GM21515 (cell line): ENCODE results near the gene EEF2.

Experiments
- ATAC-seq: cut with Tn5 transposase; IDR thresholded peaks from one replicate; pipeline ENCODE4 v1.9.1; 2021; ENCODE audit not compliant: unreplicated experiment

Gene EEF2

GRCh38 chr19:3986260-3987041 is 1.2 kb upstream of the EEF2 start:
- ATAC-seq = no peak

GRCh38 chr19:3985643-3986259 is 488 bp upstream of the EEF2 start:
- ATAC-seq = no peak

- no peak for ATAC-seq
These were observed 717 bp downstream of the EEF2 start for GRCh38 chr19:3984584-3984907.

- ATAC-seq = no peak
These were observed 1.2 kb downstream of the EEF2 start for GRCh38 chr19:3983936-3984583.

- no peak for ATAC-seq
These were observed 1.7 kb downstream of the EEF2 start for GRCh38 chr19:3983542-3983914.

- ATAC-seq = no peak
These were observed 2.3 kb downstream of the EEF2 start for GRCh38 chr19:3982701-3983541.

- ATAC-seq = no peak
These were observed 3.3 kb downstream of the EEF2 start for GRCh38 chr19:3981736-3982681.

GRCh38 chr19:3981373-3981735 is 3.9 kb downstream of the EEF2 start:
- no peak for ATAC-seq

GRCh38 chr19:3980353-3981251 is 4.7 kb downstream of the EEF2 start:
- ATAC-seq = no peak

GRCh38 chr19:3979674-3980352 is 5.5 kb downstream of the EEF2 start:
- ATAC-seq = no peak

GRCh38 chr19:3979289-3979673 is 6.0 kb downstream of the EEF2 start:
- ATAC-seq = no peak

GRCh38 chr19:3978145-3978544 is 7.1 kb downstream of the EEF2 start:
- no peak for ATAC-seq

- ATAC-seq = no peak
These were observed 7.8 kb downstream of the EEF2 start for GRCh38 chr19:3977242-3978143.

GRCh38 chr19:3976495-3977241 is 8.6 kb downstream of the EEF2 start:
- no peak for ATAC-seq

GRCh38 chr19:3975637-3976087 is 9.6 kb downstream of the EEF2 start:
- no peak for ATAC-seq

GRCh38 chr19:3975144-3975543 is 10.1 kb downstream of the EEF2 start:
- no peak for ATAC-seq
